Activated CD8-positive, alpha-beta T cell treated with anti-CD3 and anti-CD28 coated beads, Interleukin-2, amount 10 ng/mL, durations not matched to agents 7 days and 5 days (primary cell): Measurements from ENCODE around the gene STX18. TPM values are rescaled to one million over a fixed set of nuclear protein-coding genes. Genes with fewer than 3 reads are reported as not detected.
"Not testable (repeated sequence)": the region's sequence is repeated elsewhere in the genome, so short reads cannot be mapped to it uniquely, and the experiment has no call there.

Source experiments
- ATAC-seq: fragments of 150-1000 bp; cut with Tn5 transposase; one replicate; pipeline ENCODE4 v1.10.0; 2021; ENCODE audit warnings: moderate library complexity
- CTCF ChIA-PET: fragments of 350-600 bp; sonication (Branson Sonifier 250); formaldehyde crosslinking; loops from one replicate; lab custom pipeline; 2021; ENCODE audit warnings: antibody characterized with exemption; lab: Charles Lee
- POLR2A ChIA-PET: fragments of 350-600 bp; sonication (Branson Sonifier 250); formaldehyde crosslinking; loops from one replicate; lab custom pipeline; 2021; ENCODE audit warnings: antibody characterized with exemption; lab: Charles Lee
- DNase-seq: peaks from one replicate; pipeline ENCODE4 v3.0.0-alpha.2; 2020
- H3K27ac Mint-ChIP-seq: one replicate; pipeline ENCODE4 v1.8.0; 2021; ENCODE audit warnings: mild to moderate bottlenecking, mixed read lengths
- H3K27me3 Mint-ChIP-seq: one replicate; pipeline ENCODE4 v1.8.0; 2021; ENCODE audit warnings: low read depth, mixed read lengths
- H3K36me3 Mint-ChIP-seq: one replicate; pipeline ENCODE4 v1.8.0; 2021; ENCODE audit warnings: low read depth, mixed read lengths
- H3K4me1 Mint-ChIP-seq: one replicate; pipeline ENCODE4 v1.8.0; 2021; ENCODE audit warnings: low read depth, mixed read lengths
- H3K4me3 Mint-ChIP-seq: one replicate; pipeline ENCODE4 v1.8.0; 2021; ENCODE audit warnings: mild to moderate bottlenecking, mixed read lengths
- H3K9me3 Mint-ChIP-seq: one replicate; pipeline ENCODE4 v1.8.0; 2022; ENCODE audit warnings: mixed read lengths; ENCODE audit not compliant: insufficient read depth
- total RNA-seq, 2 experiments: library from RNA; stranded (reverse); gene quantifications; one replicate each; pipeline ENCODE4 v1.2.3, GENCODE V29; 2021

STX18 gene
- total RNA-seq, 2 experiments from 2014 or later = 21.2 to 24.9 TPM

GRCh38 chr4:4509521-4509920 lies 32.3 kb downstream of the STX18 start:
- ATAC-seq (no peak), DNase-seq (no peak)
- Mint-ChIP-seq H3K27ac (no peak overlapping the region), H3K27me3 (no peaks in the 10 kb centered on the region), H3K36me3 (peaks cover 9% of the 10 kb centered on the region), H3K9me3 (no peaks in the 10 kb centered on the region), H3K4me1 (peaks cover 1% of the 10 kb centered on the region), H3K4me3 (no peak overlapping the region)
- POLR2A ChIA-PET = no interaction called here
- CTCF ChIA-PET = interaction anchor here (1.4 kb wide), 1 partner anchor 9 kb away, joined by 5 read pairs; no protein-coding TSS in a partner anchor

- ChIA-PET POLR2A (no interaction called here), CTCF (interaction anchor here (1.0 to 1.7 kb wide), 4 partner anchors 9 to 45 kb away, joined by 3 to 7 read pairs (median 4); no protein-coding TSS in a partner anchor)
- Mint-ChIP-seq H3K36me3 (peaks cover 6% of the 10 kb centered on the region), H3K4me3 (no peak overlapping the region), H3K4me1 (peaks cover 4% of the 10 kb centered on the region), H3K27me3 (no peaks in the 10 kb centered on the region), H3K27ac (no peak overlapping the region), H3K9me3 (no peaks in the 10 kb centered on the region)
- ATAC-seq (no peak), DNase-seq (no peak)
Measured at GRCh38 chr4:4507923-4508322, 33.9 kb downstream of the STX18 start.

- ATAC-seq (no peak), DNase-seq (no peak)
- H3K36me3 Mint-ChIP-seq = peaks cover 6% of the 10 kb centered on the region
- H3K4me1 Mint-ChIP-seq = peaks cover 8% of the 10 kb centered on the region
- H3K9me3 Mint-ChIP-seq = no peaks in the 10 kb centered on the region
- ChIA-PET POLR2A (no interaction called here), CTCF (interaction anchor here (1.0 to 1.7 kb wide), 6 partner anchors 9 to 45 kb away, joined by 3 to 7 read pairs (median 4); no protein-coding TSS in a partner anchor)
- H3K27me3 Mint-ChIP-seq = no peaks in the 10 kb centered on the region
- H3K27ac Mint-ChIP-seq = no peak overlapping the region
- no peak overlapping the region for H3K4me3 Mint-ChIP-seq
Measured at GRCh38 chr4:4507403-4507802, 34.4 kb downstream of the STX18 start.

- Mint-ChIP-seq H3K36me3 (peaks cover 6% of the 10 kb centered on the region), H3K27ac (no peak overlapping the region), H3K9me3 (no peaks in the 10 kb centered on the region), H3K4me3 (no peak overlapping the region), H3K4me1 (peaks cover 8% of the 10 kb centered on the region), H3K27me3 (no peaks in the 10 kb centered on the region)
- CTCF ChIA-PET = interaction anchor here (1.0 to 1.7 kb wide), 5 partner anchors 10 to 23 kb away, joined by 3 to 7 read pairs (median 4); no protein-coding TSS in a partner anchor
- ATAC-seq (no peak), DNase-seq (no peak)
- POLR2A ChIA-PET = no interaction called here
Measured at GRCh38 chr4:4506961-4507360, 34.9 kb downstream of the STX18 start.

- H3K27ac Mint-ChIP-seq, H3K36me3 Mint-ChIP-seq, POLR2A ChIA-PET, ATAC-seq, H3K27me3 Mint-ChIP-seq, DNase-seq, H3K4me1 Mint-ChIP-seq, CTCF ChIA-PET, H3K4me3 Mint-ChIP-seq, H3K9me3 Mint-ChIP-seq: not testable (repeated sequence)
Measured at GRCh38 chr4:4505211-4505610, 36.6 kb downstream of the STX18 start.

GRCh38 chr4:4504783-4505182 lies 37.1 kb downstream of the STX18 start:
- ChIA-PET POLR2A (no interaction called here), CTCF (interaction anchor here (1.2 kb wide), 1 partner anchor 8 kb away, joined by 3 read pairs; no protein-coding TSS in a partner anchor)
- H3K27me3 Mint-ChIP-seq = no peaks in the 10 kb centered on the region
- DNase-seq (no peak), ATAC-seq (no peak)
- H3K27ac Mint-ChIP-seq = no peak overlapping the region
- H3K9me3 Mint-ChIP-seq = no peaks in the 10 kb centered on the region
- H3K36me3 Mint-ChIP-seq = peaks cover 2% of the 10 kb centered on the region
- peaks cover 8% of the 10 kb centered on the region for H3K4me1 Mint-ChIP-seq
- H3K4me3 Mint-ChIP-seq = no peak overlapping the region

GRCh38 chr4:4502694-4503311 lies 39.0 kb downstream of the STX18 start:
- H3K27ac Mint-ChIP-seq = no peak overlapping the region
- peak; percentile 39 for DNase-seq
- POLR2A ChIA-PET = no interaction called here

GRCh38 chr4:4501679-4502078 lies 40.2 kb downstream of the STX18 start:
- ATAC-seq = no peak
- no peak overlapping the region for H3K4me3 Mint-ChIP-seq
- no peak overlapping the region for H3K27ac Mint-ChIP-seq
- DNase-seq = no peak
- H3K27me3 Mint-ChIP-seq = no peaks in the 10 kb centered on the region
- CTCF ChIA-PET = interaction anchor here (0.9 to 1.6 kb wide), 5 partner anchors 10 to 116 kb away, joined by 3 to 8 read pairs (median 4); no protein-coding TSS in a partner anchor
- peaks cover 8% of the 10 kb centered on the region for H3K4me1 Mint-ChIP-seq
- POLR2A ChIA-PET = no interaction called here
- no peaks in the 10 kb centered on the region for H3K9me3 Mint-ChIP-seq
- H3K36me3 Mint-ChIP-seq = no peaks in the 10 kb centered on the region

More at GRCh38 chr4:4502694-4503311, 39.0 kb downstream of the STX18 start:
- Mint-ChIP-seq H3K4me3 (peak overlapping the region; percentile 34), H3K27me3 (no peaks in the 10 kb centered on the region), H3K9me3 (no peaks in the 10 kb centered on the region), H3K4me1 (peaks cover 8% of the 10 kb centered on the region), H3K36me3 (no peaks in the 10 kb centered on the region)
- CTCF ChIA-PET = interaction anchor here (1.0 to 1.6 kb wide), 4 partner anchors 14 to 117 kb away, joined by 3 to 8 read pairs (median 4); no protein-coding TSS in a partner anchor
- ATAC-seq = peak; percentile 88

- no peak overlapping the region for H3K27ac Mint-ChIP-seq
- H3K27me3 Mint-ChIP-seq = no peaks in the 10 kb centered on the region
- no peak overlapping the region for H3K4me3 Mint-ChIP-seq
- no peaks in the 10 kb centered on the region for H3K9me3 Mint-ChIP-seq
- peaks cover 8% of the 10 kb centered on the region for H3K4me1 Mint-ChIP-seq
- POLR2A ChIA-PET = no interaction called here
- no peaks in the 10 kb centered on the region for H3K36me3 Mint-ChIP-seq
- ATAC-seq = no peak
- DNase-seq = no peak
- CTCF ChIA-PET = no interaction called here
Measured at GRCh38 chr4:4499438-4500123, 42.3 kb downstream of the STX18 start.

GRCh38 chr4:4496592-4497372 lies 45.1 kb downstream of the STX18 start:
- Mint-ChIP-seq H3K36me3 (no peaks in the 10 kb centered on the region), H3K4me1 (peaks cover 7% of the 10 kb centered on the region), H3K4me3 (no peak overlapping the region), H3K9me3 (no peaks in the 10 kb centered on the region), H3K27me3 (no peaks in the 10 kb centered on the region), H3K27ac (no peak overlapping the region)
- DNase-seq (no peak), ATAC-seq (no peak)
- POLR2A ChIA-PET = no interaction called here
- CTCF ChIA-PET = interaction anchor here (0.8 kb wide), 1 partner anchor 9 kb away, joined by 3 read pairs; no protein-coding TSS in a partner anchor

GRCh38 chr4:4494882-4495281 lies 47.0 kb downstream of the STX18 start:
- peaks cover 7% of the 10 kb centered on the region for H3K4me1 Mint-ChIP-seq
- POLR2A ChIA-PET = no interaction called here

More at GRCh38 chr4:4494882-4495281, 47.0 kb downstream of the STX18 start:
- Mint-ChIP-seq H3K9me3 (no peaks in the 10 kb centered on the region), H3K27me3 (no peaks in the 10 kb centered on the region), H3K4me3 (no peak overlapping the region), H3K27ac (no peak overlapping the region), H3K36me3 (no peaks in the 10 kb centered on the region)
- DNase-seq (no peak), ATAC-seq (no peak)
- CTCF ChIA-PET = interaction anchor here (0.8 kb wide), 1 partner anchor 385 kb away, joined by 3 read pairs; no protein-coding TSS in a partner anchor
